Body of pancreas (tissue), 4 donors: ENCODE results near the gene MPDZ. TPM values are rescaled to one million over a fixed set of nuclear protein-coding genes. Genes with fewer than 3 reads are reported as not detected.

Source experiments
- ATAC-seq: fragments of 150-250 bp; one replicate; pipeline ENCODE4 v1.9.1; 2016
- DNase-seq, 4 donors: peaks; one replicate each; pipeline ENCODE4 v3.0.0-alpha.2; 2019
- H3K27ac ChIP-seq, 4 donors: fragments of 200-600 bp; sonication (generic); 1 replicate in 3 of 4; 2 replicates in 1 of 4; pipeline versions ENCODE4 v1.5.1 to v1.6.1; 2016 to 2019; ENCODE audit warnings: mild to moderate bottlenecking in 1 of 4, mixed read lengths in 1 of 4, moderate library complexity in 1 of 4
- H3K27me3 ChIP-seq, 2 donors: fragments of 200-600 bp; sonication (generic); one replicate each; pipeline ENCODE4 v1.6.0; 2016; ENCODE audit warnings: mild to moderate bottlenecking in 1 of 2
- H3K36me3 ChIP-seq, 2 donors: fragments of 200-600 bp; sonication (generic); replicated peaks in 1 of 2; 2 replicates each; pipeline ENCODE4 v1.5.1; 2016; ENCODE audit warnings: low read depth in 2 of 2; ENCODE audit not compliant: insufficient read depth in 1 of 2
- H3K4me1 ChIP-seq: fragments of 200-600 bp; sonication (generic); one replicate; pipeline ENCODE4 v1.6.0; 2016
- H3K4me3 ChIP-seq, 2 donors: fragments of 200-600 bp; sonication (generic); 1 replicate in 1 of 2; 2 replicates in 1 of 2; pipeline ENCODE4 v1.5.1; 2016 to 2019
- H3K9me3 ChIP-seq, 3 donors: fragments of 200-600 bp; sonication (generic); 1 replicate in 2 of 3; 2 replicates in 1 of 3; pipeline ENCODE4 v1.5.1; 2016
- CTCF ChIP-seq, 7 experiments: fragments of 450-650 bp in 4 of 7; fragments of 200-600 bp in 3 of 7; sonication (generic) in 3 of 7; IDR thresholded peaks; one replicate each; pipeline ENCODE4 v1.5.1; 2016 to 2019; ENCODE audit warnings: antibody characterized with exemption in 7 of 7
- POLR2A ChIP-seq, 3 donors: fragments of 450-650 bp; IDR thresholded peaks; one replicate each; pipeline ENCODE4 v1.6.1; 2016; ENCODE audit warnings: antibody characterized with exemption in 3 of 3, mild to moderate bottlenecking in 2 of 3
- WGBS, 2 donors: methylation state at CpG; one replicate each; pipeline ENCODE4 v1.1.5; 2017; 5-methylcytosine and 5-hydroxymethylcytosine counted together
- intact Hi-C: fragments of 100-400 bp; cut with DNase I; formaldehyde crosslinking; loops from one replicate; pipeline ENCODE4 v1.15.1; 2023
- total RNA-seq, 2 donors: library from RNA; depleted of rRNA; stranded (reverse); fragments of >200 nt; gene quantifications; one replicate each; pipeline ENCODE4 v1.1.0, GENCODE V29; 2016

The MPDZ gene
- total RNA-seq, 2 donors from 2014 or later = 12.5 to 17.1 TPM

DNA sequence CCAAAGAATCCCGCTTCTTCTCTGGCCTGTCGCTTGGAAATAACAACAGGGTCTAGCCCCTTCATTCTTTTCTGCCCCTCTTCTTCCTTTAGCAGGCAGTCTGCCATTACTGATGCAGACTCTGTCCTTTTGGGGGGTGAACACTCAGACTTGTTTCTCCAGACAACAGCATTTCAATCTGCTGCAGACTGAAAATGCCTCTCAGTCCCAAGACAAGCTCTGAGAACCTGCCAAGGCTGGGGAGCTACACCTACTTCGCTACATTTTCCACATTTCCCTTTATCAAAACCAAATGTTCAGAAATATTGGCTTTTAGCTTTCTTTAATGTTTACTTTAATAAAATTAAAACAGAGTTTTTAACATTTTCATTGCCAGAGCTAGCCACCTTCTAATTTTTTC is 152.4 kb downstream of the MPDZ start:
- Histone ChIP-seq H3K4me1 (no peaks in the 10 kb centered on the region), H3K4me3 (no peak overlapping the region), H3K9me3 (no peaks in the 10 kb centered on the region), H3K27ac (no peak overlapping the region), H3K27me3 (no peaks in the 10 kb centered on the region), H3K36me3 (peaks cover 0 to 4% of the 10 kb centered on the region in 2 donors)
- 80 to 82% methylated on average over 3 of the region's 3 CpGs for WGBS, 2 donors
- DNase-seq (no peak), ATAC-seq (no peak)
- intact Hi-C loops = no loop called here
- TF ChIP-seq CTCF (IDR thresholded peaks at IDR 0.05) (no peak), POLR2A (IDR thresholded peaks at IDR 0.05) (no peak)

GRCh38 chr9:13125261-13125660 is 154.2 kb downstream of the MPDZ start:
- intact Hi-C loops = no loop called here
- no peaks in the 10 kb centered on the region for H3K9me3 ChIP-seq
- H3K4me1 ChIP-seq = no peaks in the 10 kb centered on the region
- TF ChIP-seq CTCF (IDR thresholded peaks at IDR 0.05) (no peak), POLR2A (IDR thresholded peaks at IDR 0.05) (no peak)
- no peak overlapping the region for H3K27ac ChIP-seq
- ATAC-seq (no peak), DNase-seq (no peak)
- peaks cover 0 to 4% of the 10 kb centered on the region in 2 donors for H3K36me3 ChIP-seq
- H3K27me3 ChIP-seq = no peaks in the 10 kb centered on the region
- H3K4me3 ChIP-seq = no peak overlapping the region

DNA sequence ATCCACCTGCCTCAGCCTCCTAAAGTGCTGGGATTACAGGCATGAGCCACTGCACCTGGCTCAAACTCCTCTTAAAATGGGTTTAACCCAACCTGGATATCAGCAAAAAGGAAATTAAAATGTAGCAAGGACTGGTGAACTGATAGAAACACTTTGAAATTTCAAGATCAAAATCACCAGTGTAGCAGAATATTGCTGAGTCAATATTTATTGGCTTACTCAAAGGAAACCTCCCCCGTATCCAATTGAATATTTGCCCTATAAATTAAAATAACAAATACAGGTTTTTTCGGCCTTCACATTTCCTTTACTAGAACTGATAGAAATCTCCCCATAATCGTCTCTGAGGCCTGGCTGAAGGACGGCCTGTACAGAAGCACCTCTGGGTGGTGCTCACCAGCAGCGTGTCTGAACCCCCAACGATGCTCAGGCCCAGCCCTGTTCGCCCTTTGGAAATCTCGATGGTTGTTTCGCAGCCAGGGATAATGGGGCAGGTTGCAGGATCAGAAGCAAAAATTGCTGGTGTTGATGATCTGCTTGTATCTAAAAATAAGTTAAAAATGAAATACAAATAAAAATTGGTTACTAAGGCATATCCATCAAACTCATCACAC is 156.6 kb downstream of the MPDZ start:
- H3K27ac ChIP-seq = no peak overlapping the region
- intact Hi-C loops = no loop called here
- H3K9me3 ChIP-seq = no peaks in the 10 kb centered on the region
- ATAC-seq = no peak
- WGBS, 2 donors = 87 to 92% methylated on average over 9 of the region's 9 CpGs
- TF ChIP-seq POLR2A (IDR thresholded peaks at IDR 0.05) (no peak), CTCF (IDR thresholded peaks at IDR 0.05) (no peak)
- H3K27me3 ChIP-seq = no peaks in the 10 kb centered on the region
- no peaks in the 10 kb centered on the region for H3K4me1 ChIP-seq
- H3K4me3 ChIP-seq = no peak overlapping the region
- no peak for DNase-seq
- peaks cover 0 to 4% of the 10 kb centered on the region in 2 donors for H3K36me3 ChIP-seq

GRCh38 chr9:13118313-13118712 is 161.2 kb downstream of the MPDZ start:
- Histone ChIP-seq H3K4me1 (no peaks in the 10 kb centered on the region), H3K27me3 (no peaks in the 10 kb centered on the region), H3K4me3 (no peak overlapping the region), H3K36me3 (no peaks in the 10 kb centered on the region), H3K9me3 (no peaks in the 10 kb centered on the region), H3K27ac (no peak overlapping the region)
- DNase-seq (no peak), ATAC-seq (no peak)
- WGBS, 2 donors = 90 to 93% methylated on average over 2 of the region's 2 CpGs
- TF ChIP-seq CTCF (IDR thresholded peaks at IDR 0.05) = no peak
- no peak for TF ChIP-seq POLR2A (IDR thresholded peaks at IDR 0.05)
- intact Hi-C loops = no loop called here

DNA sequence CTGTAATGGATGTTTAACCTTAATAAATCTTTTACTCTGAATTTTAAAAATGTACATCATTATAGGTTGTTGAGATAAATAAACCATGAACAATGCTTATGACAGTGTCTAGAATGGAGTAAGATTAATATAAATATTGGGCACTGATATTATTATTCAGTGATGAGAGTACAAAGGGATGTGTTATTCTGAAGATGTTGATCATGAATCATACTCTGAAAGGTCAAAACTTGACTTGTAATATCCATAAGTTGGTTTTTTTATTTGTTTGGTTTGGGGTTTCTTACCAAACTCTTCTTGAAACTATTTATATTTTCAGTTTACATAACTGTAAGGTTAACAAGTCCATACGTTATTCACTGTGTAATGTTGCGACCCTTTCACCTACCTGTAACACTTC is 163.2 kb downstream of the MPDZ start:
- ATAC-seq = no peak
- 87 to 92% methylated on average over 2 of the region's 2 CpGs for WGBS, 2 donors
- H3K36me3 ChIP-seq = no peaks in the 10 kb centered on the region

More for the DNA sequence above, 163.2 kb downstream of the MPDZ start:
- no peaks in the 10 kb centered on the region for H3K4me1 ChIP-seq
- no peaks in the 10 kb centered on the region for H3K27me3 ChIP-seq
- no peak overlapping the region for H3K27ac ChIP-seq
- TF ChIP-seq CTCF (IDR thresholded peaks at IDR 0.05) = no peak
- no peak for TF ChIP-seq POLR2A (IDR thresholded peaks at IDR 0.05)
- intact Hi-C loops = no loop called here
- no peaks in the 10 kb centered on the region for H3K9me3 ChIP-seq
- no peak for DNase-seq
- no peak overlapping the region for H3K4me3 ChIP-seq
